Measurements from ENCODE around the gene SAMD8. TPM values are rescaled to one million over a fixed set of nuclear protein-coding genes. Genes with fewer than 3 reads are reported as not detected.

Gene SAMD8
- total RNA-seq, 1 donor = 28.5 TPM

DNA sequence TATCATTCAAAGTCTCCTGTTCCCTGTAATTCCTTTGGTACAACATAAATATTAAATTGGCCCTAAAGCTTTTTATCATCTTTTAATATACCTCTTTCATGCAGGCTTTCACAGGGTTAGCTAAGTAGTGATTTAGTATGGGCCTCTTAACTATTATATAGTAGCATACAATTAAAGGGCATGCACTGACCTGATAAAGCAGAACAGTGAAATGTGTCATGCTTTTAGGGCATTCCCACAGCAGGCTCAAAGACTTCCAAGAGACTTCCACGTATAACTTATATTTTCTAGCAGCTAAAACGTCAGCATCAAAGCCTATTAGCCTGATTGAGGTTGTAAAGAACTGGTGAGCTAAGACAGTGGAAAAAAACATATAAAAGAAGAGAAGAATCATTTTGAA is 35.3 kb downstream of the SAMD8 start:
- H3K4me3 ChIP-seq (ENCODE audit: low read depth, low read length) = no peak overlapping the region
- DNase-seq (ENCODE audit: low read depth) = no peak
- TF ChIP-seq CTCF (IDR thresholded peaks at IDR 0.05; ENCODE audit: insufficient read depth, low read depth, low read length) = no peak

GRCh38 chr10:75150656-75151055 is 39.2 kb downstream of the SAMD8 start:
- TF ChIP-seq CTCF (IDR thresholded peaks at IDR 0.05; ENCODE audit: insufficient read depth, low read depth, low read length) = no peak
- no peak for DNase-seq (ENCODE audit: low read depth)
- H3K4me3 ChIP-seq (ENCODE audit: low read depth, low read length) = no peak overlapping the region

GRCh38 chr10:75159519-75159918 is 48.1 kb downstream of the SAMD8 start:
- TF ChIP-seq CTCF (IDR thresholded peaks at IDR 0.05; ENCODE audit: insufficient read depth, low read depth, low read length) = no peak
- no peak for DNase-seq (ENCODE audit: low read depth)
- no peak overlapping the region for H3K4me3 ChIP-seq (ENCODE audit: low read depth, low read length)

GRCh38 chr10:75165684-75166622 is 54.5 kb downstream of the SAMD8 start:
- peak; percentile 34 for DNase-seq (ENCODE audit: low read depth)
- H3K4me3 ChIP-seq (ENCODE audit: low read depth, low read length) = no peak overlapping the region

DNA sequence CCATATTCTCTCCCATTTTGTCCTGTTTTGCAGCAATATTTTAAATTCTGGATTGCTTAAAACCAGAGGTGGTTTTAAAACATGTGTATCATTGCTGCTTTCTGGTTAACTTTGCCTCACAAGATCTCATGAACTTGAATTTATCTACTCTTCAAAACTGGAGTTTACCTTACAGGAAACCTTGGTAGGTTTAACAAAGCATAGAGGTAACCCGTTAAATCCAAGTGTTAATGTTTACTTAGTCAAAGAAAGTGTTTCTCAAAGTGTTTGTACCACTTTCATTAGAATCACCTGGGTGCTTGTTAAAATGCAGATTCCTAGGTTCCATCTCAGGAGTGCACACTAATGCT is 55.1 kb downstream of the SAMD8 start:
- TF ChIP-seq CTCF (IDR thresholded peaks at IDR 0.05; ENCODE audit: insufficient read depth, low read depth, low read length) = no peak
- DNase-seq (ENCODE audit: low read depth) = no peak
- H3K4me3 ChIP-seq (ENCODE audit: low read depth, low read length) = no peak overlapping the region

More at GRCh38 chr10:75165684-75166622, 54.5 kb downstream of the SAMD8 start:
- TF ChIP-seq CTCF (IDR thresholded peaks at IDR 0.05; ENCODE audit: insufficient read depth, low read depth, low read length) = no peak

DNA sequence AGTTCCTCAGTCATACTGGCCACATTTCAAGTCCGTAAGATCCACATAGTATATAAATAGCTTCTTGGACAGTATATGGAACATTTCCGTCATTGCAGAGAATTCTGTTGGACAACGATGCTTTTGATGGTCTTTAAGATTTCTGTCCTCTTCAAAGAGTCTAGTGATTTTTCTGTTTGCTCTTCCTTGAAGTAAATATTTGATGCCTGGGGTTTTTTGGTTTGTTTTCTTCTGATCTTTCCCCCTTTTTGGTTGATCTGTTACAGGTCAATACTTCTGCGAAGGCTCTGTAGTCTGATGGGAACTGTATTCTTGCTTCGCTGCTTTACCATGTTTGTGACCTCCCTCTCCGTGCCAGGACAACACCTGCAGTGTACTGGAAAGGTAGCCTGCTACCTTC is 56.8 kb downstream of the SAMD8 start:
- no peak overlapping the region for H3K4me3 ChIP-seq (ENCODE audit: low read depth, low read length)
- no peak for DNase-seq (ENCODE audit: low read depth)
- TF ChIP-seq CTCF (IDR thresholded peaks at IDR 0.05; ENCODE audit: insufficient read depth, low read depth, low read length) = no peak

All from fibroblast of villous mesenchyme (primary cell).